Activated T-cell treated with anti-CD3 and anti-CD28 coated beads, Interleukin-2, amount 50 U/mL, for 48 hours (primary cell): ENCODE data around the gene RBM38.

Source experiments
- DNase-seq, 2 experiments: peaks; one replicate each; pipeline ENCODE4 v3.0.0-alpha.2; 2020

Gene RBM38

DNA sequence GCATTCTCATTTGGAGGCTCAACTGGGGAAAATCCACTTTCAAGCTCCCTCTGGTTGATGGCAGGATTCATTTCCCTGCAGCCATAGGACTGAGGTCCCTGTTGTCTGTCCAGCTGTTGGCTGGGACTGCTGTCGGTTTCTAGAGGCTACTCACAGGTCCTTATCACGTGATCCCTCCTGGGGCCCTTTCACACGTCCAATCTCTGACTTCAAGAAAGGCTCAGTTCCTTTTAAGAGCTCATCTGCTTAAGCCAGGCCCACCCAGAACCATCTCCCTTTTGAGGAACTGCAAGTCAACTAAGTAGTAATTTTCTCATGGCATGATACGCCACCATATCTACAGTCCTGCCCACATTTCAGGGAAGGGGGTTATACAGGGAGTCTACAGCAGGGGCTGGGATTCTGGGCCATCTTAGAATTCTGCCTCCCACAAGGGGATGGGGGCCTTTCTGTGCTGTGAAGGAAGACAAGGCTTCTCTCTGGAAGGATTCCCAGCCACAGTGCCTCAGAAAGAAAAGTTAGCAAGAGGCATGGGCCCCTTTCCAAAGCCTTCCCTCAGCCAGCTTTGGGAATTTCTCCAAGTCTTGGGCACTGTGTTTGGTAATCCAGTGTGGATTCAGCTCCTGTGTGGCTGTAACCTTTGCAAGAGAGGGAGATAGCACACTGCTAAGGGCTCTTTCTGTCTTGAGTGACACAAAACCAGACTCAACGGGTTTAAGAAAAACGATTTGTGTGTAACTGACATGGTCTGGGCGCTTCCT lies 67.4 kb downstream of the RBM38 start:
- no peak for DNase-seq
